Anterior cingulate cortex (tissue), 58 donors: ENCODE results near the gene EIF3K.

Experiments
- DNase-seq, 58 donors: peaks; one replicate each; lab custom pipeline; 2025; lab: John Stamatoyannopoulos, UW

Gene EIF3K

GRCh38 chr19:38648769-38649304 is 29.8 kb downstream of the EIF3K start:
- DNase-seq, result no peak

GRCh38 chr19:38649305-38650171 is 30.6 kb downstream of the EIF3K start:
- peak in 1 of 58 donors; percentile 16 for DNase-seq

GRCh38 chr19:38650172-38650775 is 31.3 kb downstream of the EIF3K start:
- DNase-seq, result no peak

GRCh38 chr19:38650911-38651584 is 32.1 kb downstream of the EIF3K start:
- no peak for DNase-seq

GRCh38 chr19:38653028-38653571 is 34.1 kb downstream of the EIF3K start:
- no peak for DNase-seq

- DNase-seq, result no peak
Observed at GRCh38 chr19:38654628-38655055, 35.7 kb downstream of the EIF3K start.

- DNase-seq, result no peak
Observed at GRCh38 chr19:38655148-38655824, 36.3 kb downstream of the EIF3K start.

GRCh38 chr19:38656171-38656981 is 37.4 kb downstream of the EIF3K start:
- DNase-seq, result peak in 10 of 58 donors; percentile 17 to 80 (median 35)

GRCh38 chr19:38657633-38658222 is 38.7 kb downstream of the EIF3K start:
- DNase-seq, result no peak

GRCh38 chr19:38658462-38659306 is 39.7 kb downstream of the EIF3K start:
- peak in 5 of 58 donors; percentile 17 to 39 (median 24) for DNase-seq

- no peak for DNase-seq
Observed at GRCh38 chr19:38660724-38661123, 41.7 kb downstream of the EIF3K start.

GRCh38 chr19:38661136-38661535 is 42.1 kb downstream of the EIF3K start:
- no peak for DNase-seq

GRCh38 chr19:38661996-38662395 is 43.0 kb downstream of the EIF3K start:
- no peak for DNase-seq

GRCh38 chr19:38662537-38663155 is 43.7 kb downstream of the EIF3K start:
- peak in 1 of 58 donors; percentile 15 for DNase-seq

- no peak for DNase-seq
Observed at GRCh38 chr19:38663156-38663651, 44.2 kb downstream of the EIF3K start.

- DNase-seq, result peak in 46 of 58 donors; percentile 6 to 76 (median 48)
Observed at GRCh38 chr19:38663957-38664502, 45.0 kb downstream of the EIF3K start.
